ENCODE data around the gene SBF2. TPM values are rescaled to one million over a fixed set of nuclear protein-coding genes. Genes with fewer than 3 reads are reported as not detected.

The SBF2 gene
- total and polyA plus RNA-seq, 2 of the 13 experiments (the other 11 are each of a cell fraction or from before 2014, with no cell fraction given) = 24.0 to 45.8 TPM

GRCh38 chr11:10305964-10306918 is 12.2 kb upstream of the SBF2 start (continued):
- TF ChIP-seq HNRNPLL (IDR thresholded peaks at IDR 0.05; ENCODE audit: low read depth, low read length, poor library complexity, severe bottlenecking) = peak; percentile 18
- TF ChIP-seq ETV5 (CRISPR knock-in tag; IDR thresholded peaks at IDR 0.05; ENCODE audit: borderline replicate concordance) = no peak
- TF ChIP-seq MLLT10 (CRISPR knock-in tag; IDR thresholded peaks at IDR 0.05) = no peak
- TF ChIP-seq ZNF567 (CRISPR knock-in tag; IDR thresholded peaks at IDR 0.05; ENCODE audit: borderline replicate concordance) = no peak
- TF ChIP-seq RBFOX2 (IDR thresholded peaks at IDR 0.05; ENCODE audit: low read depth, low read length) = peak; percentile 79
- peak; percentile 77 for TF ChIP-seq AGO2 (optimal IDR thresholded peaks at IDR 0.05; ENCODE audit: low read depth, low read length)
- TF ChIP-seq SAP130 (CRISPR knock-in tag; IDR thresholded peaks at IDR 0.05; ENCODE audit: low read depth) = no peak; the same call in 1 of the 2 replicates
- TF ChIP-seq ZBTB42 (CRISPR knock-in tag; IDR thresholded peaks at IDR 0.05) = peak; percentile 70; the same call in 1 of the 2 replicates
- no peak for TF ChIP-seq JDP2 (CRISPR knock-in tag; IDR thresholded peaks at IDR 0.05; ENCODE audit: borderline replicate concordance)
- no peak for TF ChIP-seq ZHX2 (IDR thresholded peaks at IDR 0.05; ENCODE audit: low read depth)
- TF ChIP-seq ZHX2 (CRISPR knock-in tag; IDR thresholded peaks at IDR 0.05; ENCODE audit: borderline replicate concordance) = no peak
- peak; percentile 66 for TF ChIP-seq ZBTB38 (CRISPR knock-in tag; IDR thresholded peaks at IDR 0.05)
- TF ChIP-seq ZBTB33 (CRISPR knock-in tag; IDR thresholded peaks at IDR 0.05) = peak; percentile 89
- no peak for TF ChIP-seq DBP (CRISPR knock-in tag; IDR thresholded peaks at IDR 0.05; ENCODE audit: not compliant biosample characterization)
- TF ChIP-seq ZNF678 (CRISPR knock-in tag; IDR thresholded peaks at IDR 0.05) = 0 out of 2 replicates have a peak, but pooled peaks have one; percentile 24
- peak; percentile 8; the same call in 1 of the 2 replicates for TF ChIP-seq HDAC1 (CRISPR knock-in tag; IDR thresholded peaks at IDR 0.05)
- no peak for TF ChIP-seq HIVEP1 (CRISPR knock-in tag; IDR thresholded peaks at IDR 0.05)
- TF ChIP-seq ZFAT (CRISPR knock-in tag; conservative IDR thresholded peaks at IDR 0.05) = 0 out of 2 replicates have a peak, but pooled peaks have one; percentile 1
- TF ChIP-seq TAF15 (IDR thresholded peaks at IDR 0.05; ENCODE audit: low read depth, low read length, poor library complexity, severe bottlenecking) = peak; percentile 12
